Ectodermal cell (in vitro differentiated cells): Measurements from ENCODE around the gene ZNF511.

Source experiments
- H3K27ac ChIP-seq: 2 replicates; pipeline ENCODE4 v1.7.0; 2013; ENCODE audit warnings: mild to moderate bottlenecking, low read depth, low read length; ENCODE audit not compliant: insufficient read depth, poor library complexity, severe bottlenecking
- H3K27me3 ChIP-seq: 2 replicates; pipeline ENCODE4 v1.7.0; 2013; ENCODE audit warnings: mild to moderate bottlenecking, low read length; ENCODE audit not compliant: insufficient read depth, control insufficient read depth, poor library complexity, severe bottlenecking
- H3K36me3 ChIP-seq: one replicate; pipeline ENCODE4 v1.7.0; 2013; ENCODE audit warnings: low read length; ENCODE audit not compliant: control insufficient read depth, insufficient read depth
- H3K4me1 ChIP-seq: one replicate; pipeline ENCODE4 v1.7.0; 2013; ENCODE audit warnings: low read length; ENCODE audit not compliant: control insufficient read depth, insufficient read depth
- H3K4me3 ChIP-seq: 2 replicates; pipeline ENCODE4 v1.7.0; 2013; ENCODE audit warnings: low read depth, low read length, control low read depth; ENCODE audit not compliant: insufficient read depth
- H3K9me3 ChIP-seq: 2 replicates; pipeline ENCODE4 v1.7.0; 2013; ENCODE audit warnings: mild to moderate bottlenecking, low read length, moderate library complexity; ENCODE audit not compliant: control insufficient read depth
- WGBS, 2 experiments: methylation state at CpG; one replicate each; pipeline ENCODE4 v1.1.7; 2013; ENCODE audit warnings: missing lambda C conversion rate in 2 of 2; 5-methylcytosine and 5-hydroxymethylcytosine counted together

Gene ZNF511

DNA sequence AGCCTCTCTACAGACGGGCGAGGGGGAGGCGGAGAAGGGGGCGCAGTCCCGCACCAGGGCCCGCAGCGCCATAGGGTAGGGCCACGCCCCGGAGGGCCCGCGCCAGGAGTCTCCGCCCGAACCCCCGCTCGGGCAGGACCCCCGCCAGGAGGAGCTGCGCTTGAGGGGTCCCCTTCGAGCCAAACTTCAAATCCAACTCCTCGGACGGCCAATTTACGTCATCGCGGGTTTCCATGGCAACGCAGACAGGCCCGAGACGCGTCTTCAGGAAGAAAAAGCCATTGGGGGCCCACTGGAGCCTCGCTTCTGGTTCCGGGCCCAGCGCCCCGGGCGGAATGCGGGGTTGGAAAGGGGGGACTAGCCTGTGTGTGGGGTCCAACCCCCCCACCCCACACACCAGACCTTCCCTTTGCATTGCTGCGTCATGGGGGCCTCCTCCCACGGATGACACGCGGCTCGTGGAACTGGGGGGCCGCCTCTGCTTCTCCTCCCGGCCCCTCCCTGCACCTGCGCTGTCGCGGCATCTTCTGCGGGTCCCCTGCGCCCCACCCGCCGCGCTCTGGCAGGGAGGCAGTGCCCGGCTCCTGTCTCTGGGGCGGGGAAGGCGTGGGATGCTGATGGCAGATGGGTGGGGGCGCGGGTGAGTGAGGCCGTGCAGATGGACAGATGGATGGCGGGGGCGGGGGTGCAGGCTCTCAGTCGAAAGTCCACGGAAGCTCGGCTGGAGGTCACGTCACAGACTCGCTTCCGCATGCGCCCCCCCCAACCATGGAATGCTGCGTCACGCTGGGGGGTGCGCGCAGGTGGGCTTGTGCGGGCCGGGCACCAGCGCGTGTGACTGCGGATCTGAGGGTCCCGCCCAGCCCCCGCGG, 26.8 kb downstream of the ZNF511 start:
- Histone ChIP-seq H3K27me3 (peaks cover 82% of the 10 kb centered on the region), H3K4me3 (peak overlapping the region; percentile 36), H3K4me1 (peaks cover 13% of the 10 kb centered on the region), H3K27ac (no peak overlapping the region), H3K9me3 (no peaks in the 10 kb centered on the region), H3K36me3 (no peaks in the 10 kb centered on the region)
- 11 to 12% methylated on average over 75 of the region's 75 CpGs for WGBS, 2 experiments

DNA sequence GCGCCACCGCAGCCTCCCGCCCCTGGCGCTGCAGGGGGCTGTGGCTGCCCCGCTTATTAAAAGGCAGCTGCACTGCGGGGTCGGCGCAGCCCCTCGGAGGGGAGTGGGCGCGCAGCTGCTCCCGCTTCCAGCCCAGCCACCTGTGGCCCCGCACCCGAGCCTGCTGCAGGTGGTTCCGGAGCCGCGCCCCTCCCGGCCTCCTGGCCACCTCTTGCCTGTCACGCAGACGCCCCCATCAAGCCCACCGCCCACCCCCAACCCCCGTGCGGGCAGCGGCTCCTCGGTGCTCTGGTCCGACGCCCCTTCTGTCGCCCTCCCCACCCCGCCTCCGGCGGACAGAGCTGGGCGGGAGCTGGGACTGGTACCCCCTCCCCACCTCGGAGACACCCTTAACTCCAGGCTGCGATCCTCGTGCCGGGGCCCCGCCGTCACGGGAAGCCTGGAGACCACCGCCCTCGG, 27.4 kb downstream of the ZNF511 start:
- H3K4me3 ChIP-seq: no peak overlapping the region
- H3K36me3 ChIP-seq: no peaks in the 10 kb centered on the region
- no peak overlapping the region for H3K27ac ChIP-seq
- 18 to 20% methylated on average over 41 of the region's 41 CpGs for WGBS, 2 experiments
- peaks cover 13% of the 10 kb centered on the region for H3K4me1 ChIP-seq
- H3K9me3 ChIP-seq: no peaks in the 10 kb centered on the region
- H3K27me3 ChIP-seq: peaks cover 76% of the 10 kb centered on the region

DNA sequence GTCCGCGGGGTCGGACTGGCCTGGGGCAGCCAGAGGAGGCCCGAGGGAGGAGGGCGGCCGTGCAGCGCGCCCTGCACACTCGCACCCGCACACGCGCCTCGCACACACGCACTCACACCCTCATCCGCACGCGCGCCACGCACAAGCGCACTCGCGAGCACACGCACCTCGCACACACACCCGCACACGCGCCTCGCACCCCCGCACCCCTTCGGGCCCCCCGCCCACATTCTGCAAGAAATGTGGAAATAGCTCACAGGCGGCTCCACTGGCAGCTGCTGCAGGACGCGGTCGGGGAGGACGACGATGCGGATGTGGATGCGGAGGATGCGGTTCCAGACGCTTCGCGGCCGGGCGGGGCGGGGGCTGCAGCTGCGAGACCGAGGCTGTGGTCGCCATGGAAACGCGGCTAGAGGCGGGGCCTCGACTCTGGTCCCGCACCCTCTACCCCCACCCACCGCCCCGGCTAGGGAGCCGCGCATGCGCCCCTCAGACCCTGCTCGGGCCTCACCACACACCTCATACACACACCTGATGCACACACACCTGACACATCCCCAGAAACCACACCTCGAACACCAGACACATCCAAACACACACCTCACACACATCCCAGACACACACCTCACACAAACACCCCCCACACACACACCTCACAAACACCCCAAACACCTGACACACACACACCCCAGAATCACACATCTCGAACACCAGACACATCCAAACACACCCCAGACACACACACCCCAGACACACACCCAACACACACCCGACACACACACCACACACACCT, 28.1 kb downstream of the ZNF511 start, which contains the start of gene CALY:
TSS of gene CALY (minus strand) at position 320 of the 793 bp plus-strand sequence. CDS start 7,907 bp downstream, outside the sequence.
- Histone ChIP-seq H3K27ac (no peak within 1 kb of the TSS), H3K9me3 (no peaks in the 10 kb centered on the region), H3K4me1 (peaks cover 13% of the 10 kb centered on the region), H3K27me3 (peaks cover 69% of the 10 kb centered on the region), H3K4me3 (peak within 1 kb of the TSS; percentile 36), H3K36me3 (no peaks in the 10 kb centered on the region)
- 36 to 38% methylated on average over 63 of the region's 63 CpGs for WGBS, 2 experiments

DNA sequence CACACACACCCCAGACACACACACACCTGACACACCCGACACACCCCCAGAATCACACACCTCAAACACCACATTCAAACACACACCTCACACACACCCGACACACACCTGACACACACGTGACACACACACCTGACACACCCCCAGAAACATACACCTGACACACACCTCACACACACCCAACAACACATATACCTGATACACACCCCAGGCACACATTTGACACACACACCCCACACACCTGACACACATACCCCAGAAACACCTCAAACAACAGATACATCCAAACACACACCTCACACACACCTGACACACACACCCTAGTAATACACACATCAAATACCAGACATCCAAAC, 28.6 kb downstream of the ZNF511 start:
- Histone ChIP-seq H3K4me3 (no peak overlapping the region), H3K27me3 (peaks cover 64% of the 10 kb centered on the region), H3K9me3 (no peaks in the 10 kb centered on the region), H3K27ac (no peak overlapping the region), H3K36me3 (no peaks in the 10 kb centered on the region), H3K4me1 (peaks cover 13% of the 10 kb centered on the region)
- 84 to 92% methylated on average over 3 of the region's 3 CpGs for WGBS, 2 experiments

DNA sequence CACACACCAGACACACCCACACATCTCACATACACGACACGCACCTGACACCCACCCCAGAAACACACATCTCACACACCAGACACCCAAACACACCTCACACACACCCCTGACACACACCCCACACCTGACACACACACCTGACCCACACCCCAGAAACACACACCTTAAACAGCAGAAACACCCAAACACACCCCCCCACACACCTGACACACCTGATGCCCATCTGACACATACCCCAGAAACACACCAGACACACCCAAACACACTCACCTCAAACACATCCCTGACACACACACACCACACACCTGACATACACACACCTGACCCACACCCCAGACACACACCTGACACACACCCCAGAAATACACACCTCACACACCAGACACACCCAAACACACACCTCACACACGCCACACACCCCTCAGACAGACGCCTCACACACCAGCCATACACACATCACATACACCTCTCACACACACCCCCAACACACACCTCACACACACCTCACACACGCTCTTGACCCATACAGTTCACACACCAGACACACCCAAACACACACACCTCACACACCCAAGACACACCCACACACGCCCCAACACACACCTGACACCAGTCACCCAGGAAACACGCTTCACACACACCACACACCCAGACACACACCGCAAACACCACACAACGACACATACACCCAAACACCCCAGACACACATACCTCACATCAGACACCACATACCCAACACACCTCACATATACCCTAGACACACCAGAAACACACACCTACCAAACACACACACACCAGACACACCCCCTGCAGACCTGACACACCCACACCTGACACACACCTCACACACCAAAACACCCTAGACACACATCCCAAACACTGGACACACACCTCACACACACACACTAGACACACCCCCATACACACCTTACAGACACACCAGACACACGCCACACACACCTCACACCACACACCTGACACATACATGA, 29.7 kb downstream of the ZNF511 start:
- 83 to 88% methylated on average over 10 of the region's 10 CpGs for WGBS, 2 experiments
- Histone ChIP-seq H3K4me3 (no peak overlapping the region), H3K27me3 (peaks cover 53% of the 10 kb centered on the region), H3K36me3 (no peaks in the 10 kb centered on the region), H3K9me3 (no peaks in the 10 kb centered on the region), H3K4me1 (peaks cover 13% of the 10 kb centered on the region), H3K27ac (no peak overlapping the region)

DNA sequence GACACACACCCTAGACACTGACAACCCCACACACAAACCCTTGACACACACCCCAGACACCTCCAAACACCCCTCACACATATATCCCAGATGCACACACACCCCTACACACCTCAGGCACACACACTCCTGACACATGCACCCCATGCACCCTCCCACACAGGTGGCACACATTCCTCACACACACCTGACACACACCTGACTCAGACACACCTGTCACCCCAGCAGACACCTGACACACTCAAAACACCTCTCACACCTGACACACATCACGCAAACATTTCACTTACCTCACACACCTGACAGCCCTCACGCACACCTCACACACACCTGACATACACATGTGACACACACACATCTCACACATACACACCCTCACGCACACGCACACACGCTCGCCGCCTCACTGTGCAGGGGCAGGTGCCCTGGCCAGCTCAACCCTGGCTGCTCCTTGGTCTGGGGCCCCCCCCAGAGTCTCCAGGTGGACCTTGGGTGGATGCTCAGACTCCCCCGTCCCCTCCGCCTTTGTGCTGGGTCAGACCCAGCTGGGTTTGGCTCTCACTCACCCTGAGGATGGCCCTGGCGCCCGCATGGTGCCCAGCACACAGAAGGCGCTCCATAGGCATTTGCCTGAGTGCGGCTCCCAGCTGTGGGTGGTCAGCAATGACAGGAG, 31.1 kb downstream of the ZNF511 start:
- H3K27me3 ChIP-seq: peaks cover 39% of the 10 kb centered on the region
- no peaks in the 10 kb centered on the region for H3K9me3 ChIP-seq
- H3K27ac ChIP-seq: no peak overlapping the region
- peaks cover 13% of the 10 kb centered on the region for H3K4me1 ChIP-seq
- H3K4me3 ChIP-seq: no peak overlapping the region
- no peaks in the 10 kb centered on the region for H3K36me3 ChIP-seq
- 89 to 91% methylated on average over 13 of the region's 13 CpGs for WGBS, 2 experiments

DNA sequence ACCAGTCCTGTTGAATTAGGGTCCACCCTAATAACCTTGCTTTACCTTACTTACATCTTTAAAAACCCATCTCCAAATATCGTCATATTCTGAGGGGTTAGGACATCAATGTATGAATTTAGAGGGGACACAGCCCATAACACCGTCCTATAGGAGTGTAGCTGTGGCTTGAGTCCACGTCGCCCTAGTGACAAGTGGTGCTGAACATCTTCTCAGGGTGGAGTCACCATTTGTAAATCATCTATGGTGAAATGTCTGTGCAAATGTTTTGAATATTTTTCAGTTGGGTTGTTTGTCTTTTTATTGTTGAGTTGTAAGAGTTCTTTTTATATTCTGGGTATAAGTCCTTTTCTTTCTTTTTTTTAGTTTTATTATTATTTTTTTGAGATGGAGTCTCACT, 33.3 kb downstream of the ZNF511 start:
- Histone ChIP-seq H3K4me3 (no peak overlapping the region), H3K9me3 (no peaks in the 10 kb centered on the region)
- 92 to 93% methylated on average over 4 of the region's 4 CpGs for WGBS, 2 experiments

DNA sequence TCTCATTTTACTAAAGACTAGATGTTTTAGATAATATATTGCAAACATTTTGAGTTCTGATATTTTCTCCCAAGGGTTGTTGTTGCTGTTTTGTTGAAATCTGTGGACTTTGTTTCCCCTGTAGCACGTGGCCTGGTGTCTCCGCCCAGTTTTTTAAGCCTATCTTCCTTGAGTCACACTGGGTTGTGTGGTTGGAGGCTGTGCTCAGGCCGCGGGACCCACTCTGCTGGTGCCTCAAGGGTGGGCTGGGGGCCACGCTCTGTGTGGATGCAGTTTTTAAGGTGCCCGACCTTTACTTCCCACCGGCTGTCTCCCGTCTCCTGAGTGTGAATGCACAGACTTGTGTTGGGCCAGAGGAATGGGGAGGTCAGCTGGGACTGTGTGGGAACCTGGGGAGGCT, 34.2 kb downstream of the ZNF511 start:
- no peaks in the 10 kb centered on the region for H3K9me3 ChIP-seq
- no peaks in the 10 kb centered on the region for H3K36me3 ChIP-seq
- 85 to 88% methylated on average over 8 of the region's 8 CpGs for WGBS, 2 experiments
- no peak overlapping the region for H3K27ac ChIP-seq
- H3K4me1 ChIP-seq: no peaks in the 10 kb centered on the region
- H3K4me3 ChIP-seq: no peak overlapping the region
- H3K27me3 ChIP-seq: peaks cover 8% of the 10 kb centered on the region

More for the DNA sequence above, 33.3 kb downstream of the ZNF511 start:
- Histone ChIP-seq H3K27ac (no peak overlapping the region), H3K4me1 (no peaks in the 10 kb centered on the region), H3K36me3 (no peaks in the 10 kb centered on the region), H3K27me3 (peaks cover 17% of the 10 kb centered on the region)

DNA sequence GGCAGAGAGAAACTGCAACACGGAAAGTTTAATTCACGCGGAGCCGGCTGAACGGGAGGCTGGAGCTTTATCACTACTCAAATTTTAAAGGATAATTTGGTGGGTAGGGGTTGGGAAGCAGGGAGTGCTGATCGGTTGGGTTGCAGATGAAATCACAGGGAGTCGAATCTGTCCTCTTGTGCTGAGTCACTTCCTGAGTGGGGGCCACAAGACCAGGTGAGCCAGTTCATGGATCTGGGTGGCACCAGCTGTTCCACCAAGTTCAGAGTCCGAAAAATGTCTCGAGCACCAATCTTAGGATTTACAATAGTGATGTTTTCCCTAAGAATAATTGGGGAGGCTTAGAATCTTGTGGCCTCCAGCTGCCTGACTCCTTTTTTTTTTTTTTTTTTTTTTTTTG, 34.8 kb downstream of the ZNF511 start:
- H3K27ac ChIP-seq: no peak overlapping the region
- no peak overlapping the region for H3K4me3 ChIP-seq
- no peaks in the 10 kb centered on the region for H3K36me3 ChIP-seq
- 79 to 85% methylated on average over 9 of the region's 9 CpGs for WGBS, 2 experiments
- no peaks in the 10 kb centered on the region for H3K4me1 ChIP-seq
- no peaks in the 10 kb centered on the region for H3K9me3 ChIP-seq
- peaks cover 2% of the 10 kb centered on the region for H3K27me3 ChIP-seq
